ENCODE data around the gene SCD5.

The SCD5 gene

GRCh38 chr4:82624819-82625218, 173.8 kb downstream of the SCD5 start:
- no peak overlapping the region for H3K4me3 ChIP-seq (ENCODE audit: low read depth, low read length)
- no peak for TF ChIP-seq SP3 (tag by site-specific recombination; IDR thresholded peaks at IDR 0.05)
- ChIA-PET POLR2A (no interaction called here), CTCF (interaction anchor here (0.6 kb wide), 1 partner anchor 786 kb away, joined by 4 read pairs; no protein-coding TSS in a partner anchor)
- no peaks in the 10 kb centered on the region for H3K4me1 ChIP-seq (ENCODE audit: control insufficient read depth, insufficient read depth, low read length)
- no peaks in the 10 kb centered on the region for H3K9me3 ChIP-seq (ENCODE audit: control insufficient read depth, insufficient read depth, low read depth, low read length)
- no peaks in the 10 kb centered on the region for H3K36me3 ChIP-seq (ENCODE audit: control insufficient read depth in 2 of 2, insufficient read depth in 1 of 2, low read length in 2 of 2)
- no peak overlapping the region for H3K27ac ChIP-seq (ENCODE audit: extremely low read depth, low read depth, low read length)

GRCh38 chr4:82623121-82623683, 175.4 kb downstream of the SCD5 start:
- H3K36me3 ChIP-seq (ENCODE audit: control insufficient read depth in 2 of 2, insufficient read depth in 1 of 2, low read length in 2 of 2), result no peaks in the 10 kb centered on the region
- CTCF ChIA-PET, result interaction anchor here (0.6 to 0.7 kb wide), 2 partner anchors 12 to 39 kb away, joined by 3 read pairs; no protein-coding TSS in a partner anchor
- POLR2A ChIA-PET, result no interaction called here
- H3K4me3 ChIP-seq (ENCODE audit: low read depth, low read length), result no peak overlapping the region
- H3K9me3 ChIP-seq (ENCODE audit: control insufficient read depth, insufficient read depth, low read depth, low read length), result no peaks in the 10 kb centered on the region
- H3K27ac ChIP-seq (ENCODE audit: extremely low read depth, low read depth, low read length), result no peak overlapping the region
- no peaks in the 10 kb centered on the region for H3K4me1 ChIP-seq (ENCODE audit: control insufficient read depth, insufficient read depth, low read length)
- TF ChIP-seq, protein P1, sequence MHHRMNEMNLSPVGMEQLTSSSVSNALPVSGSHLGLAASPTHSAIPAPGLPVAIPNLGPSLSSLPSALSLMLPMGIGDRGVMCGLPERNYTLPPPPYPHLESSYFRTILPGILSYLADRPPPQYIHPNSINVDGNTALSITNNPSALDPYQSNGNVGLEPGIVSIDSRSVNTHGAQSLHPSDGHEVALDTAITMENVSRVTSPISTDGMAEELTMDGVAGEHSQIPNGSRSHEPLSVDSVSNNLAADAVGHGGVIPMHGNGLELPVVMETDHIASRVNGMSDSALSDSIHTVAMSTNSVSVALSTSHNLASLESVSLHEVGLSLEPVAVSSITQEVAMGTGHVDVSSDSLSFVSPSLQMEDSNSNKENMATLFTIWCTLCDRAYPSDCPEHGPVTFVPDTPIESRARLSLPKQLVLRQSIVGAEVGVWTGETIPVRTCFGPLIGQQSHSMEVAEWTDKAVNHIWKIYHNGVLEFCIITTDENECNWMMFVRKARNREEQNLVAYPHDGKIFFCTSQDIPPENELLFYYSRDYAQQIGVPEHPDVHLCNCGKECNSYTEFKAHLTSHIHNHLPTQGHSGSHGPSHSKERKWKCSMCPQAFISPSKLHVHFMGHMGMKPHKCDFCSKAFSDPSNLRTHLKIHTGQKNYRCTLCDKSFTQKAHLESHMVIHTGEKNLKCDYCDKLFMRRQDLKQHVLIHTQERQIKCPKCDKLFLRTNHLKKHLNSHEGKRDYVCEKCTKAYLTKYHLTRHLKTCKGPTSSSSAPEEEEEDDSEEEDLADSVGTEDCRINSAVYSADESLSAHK (tag by site-specific recombination; IDR thresholded peaks at IDR 0.05), result no peak
- TF ChIP-seq ZNF10 (tag by site-specific recombination; IDR thresholded peaks at IDR 0.05) (no peak), ZNF140 (tag by site-specific recombination; IDR thresholded peaks at IDR 0.05) (no peak)

DNA sequence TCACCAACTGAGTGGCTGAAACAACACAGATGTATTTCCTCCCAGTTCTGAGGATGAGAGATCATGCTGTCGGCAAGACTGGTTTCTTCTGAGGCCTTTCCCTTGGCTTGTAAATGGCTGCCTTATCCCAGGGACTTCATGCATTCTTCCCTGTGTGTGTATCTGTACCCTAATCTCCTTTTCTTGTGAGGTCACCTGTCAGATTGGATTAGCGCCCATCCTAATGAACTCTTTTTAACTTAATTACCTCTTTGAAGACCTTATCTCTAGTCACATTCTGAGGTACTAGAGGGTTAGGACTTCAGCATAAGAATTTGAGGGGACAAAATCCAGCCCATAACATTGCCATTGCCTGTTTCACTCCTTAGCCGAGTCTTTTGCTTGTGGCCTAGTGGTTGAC, 177.3 kb downstream of the SCD5 start:
- POLR2A ChIA-PET, result no interaction called here
- H3K36me3 ChIP-seq (ENCODE audit: control insufficient read depth in 2 of 2, insufficient read depth in 1 of 2, low read length in 2 of 2), result no peaks in the 10 kb centered on the region
- no peak overlapping the region for H3K27ac ChIP-seq (ENCODE audit: extremely low read depth, low read depth, low read length)
- CTCF ChIA-PET, result no interaction called here
- no peak overlapping the region for H3K4me3 ChIP-seq (ENCODE audit: low read depth, low read length)
- TF ChIP-seq ZSCAN18 (tag by site-specific recombination; IDR thresholded peaks at IDR 0.05), result no peak
- no peak for TF ChIP-seq ZNF423 (tag by site-specific recombination; IDR thresholded peaks at IDR 0.05)
- no peak for TF ChIP-seq ZNF302 (tag by site-specific recombination; IDR thresholded peaks at IDR 0.05; ENCODE audit: low read depth)
- TF ChIP-seq ZNF341 (tag by site-specific recombination; IDR thresholded peaks at IDR 0.05; ENCODE audit: low read depth), result no peak
- TF ChIP-seq SCRT1 (tag by site-specific recombination; IDR thresholded peaks at IDR 0.05; ENCODE audit: borderline replicate concordance), result no peak
- TF ChIP-seq MZF1 (tag by site-specific recombination; IDR thresholded peaks at IDR 0.05; ENCODE audit: borderline replicate concordance), result no peak
- no peak for TF ChIP-seq ZNF544 (tag by site-specific recombination; IDR thresholded peaks at IDR 0.05)
- TF ChIP-seq ZNF132 (tag by site-specific recombination; IDR thresholded peaks at IDR 0.05; ENCODE audit: borderline replicate concordance), result no peak
- no peak for TF ChIP-seq ZNF560 (tag by site-specific recombination; IDR thresholded peaks at IDR 0.05; ENCODE audit: borderline replicate concordance)
- no peak for TF ChIP-seq ZNF169 (tag by site-specific recombination; IDR thresholded peaks at IDR 0.05)
- no peak for TF ChIP-seq ZNF184 (tag by site-specific recombination; IDR thresholded peaks at IDR 0.05)
- TF ChIP-seq, protein P2, sequence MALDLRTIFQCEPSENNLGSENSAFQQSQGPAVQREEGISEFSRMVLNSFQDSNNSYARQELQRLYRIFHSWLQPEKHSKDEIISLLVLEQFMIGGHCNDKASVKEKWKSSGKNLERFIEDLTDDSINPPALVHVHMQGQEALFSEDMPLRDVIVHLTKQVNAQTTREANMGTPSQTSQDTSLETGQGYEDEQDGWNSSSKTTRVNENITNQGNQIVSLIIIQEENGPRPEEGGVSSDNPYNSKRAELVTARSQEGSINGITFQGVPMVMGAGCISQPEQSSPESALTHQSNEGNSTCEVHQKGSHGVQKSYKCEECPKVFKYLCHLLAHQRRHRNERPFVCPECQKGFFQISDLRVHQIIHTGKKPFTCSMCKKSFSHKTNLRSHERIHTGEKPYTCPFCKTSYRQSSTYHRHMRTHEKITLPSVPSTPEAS (tag by site-specific recombination; IDR thresholded peaks at IDR 0.05), result no peak
- no peak for TF ChIP-seq ZIC2 (tag by site-specific recombination; IDR thresholded peaks at IDR 0.05)
- no peak for TF ChIP-seq ZNF426 (tag by site-specific recombination; IDR thresholded peaks at IDR 0.05)
- TF ChIP-seq ZNF26 (tag by site-specific recombination; IDR thresholded peaks at IDR 0.05), result no peak
- no peak for TF ChIP-seq ZNF404 (tag by site-specific recombination; IDR thresholded peaks at IDR 0.05)
- TF ChIP-seq ZNF837 (tag by site-specific recombination; IDR thresholded peaks at IDR 0.05), result no peak
- TF ChIP-seq ZNF157 (tag by site-specific recombination; IDR thresholded peaks at IDR 0.05), result no peak
- no peak for TF ChIP-seq ZNF48 (tag by site-specific recombination; IDR thresholded peaks at IDR 0.05)
- TF ChIP-seq KLF9 (tag by site-specific recombination; IDR thresholded peaks at IDR 0.05; ENCODE audit: low read depth), result no peak
- no peaks in the 10 kb centered on the region for H3K9me3 ChIP-seq (ENCODE audit: control insufficient read depth, insufficient read depth, low read depth, low read length)
- no peaks in the 10 kb centered on the region for H3K4me1 ChIP-seq (ENCODE audit: control insufficient read depth, insufficient read depth, low read length)
